Fibroblast of the aortic adventitia (primary cell): ENCODE results near the gene HES4. TPM values are rescaled to one million over a fixed set of nuclear protein-coding genes. Genes with fewer than 3 reads are reported as not detected.
"Not testable (repeated sequence)": the region's sequence is repeated elsewhere in the genome, so short reads cannot be mapped to it uniquely, and the experiment has no call there.

Experiments used
- DNase-seq: peaks from one replicate; pipeline ENCODE4 v3.0.0-alpha.2; 2010; ENCODE audit warnings: low read depth
- H3K4me3 ChIP-seq: 2 replicates; pipeline ENCODE4 v1.5.1; 2011; ENCODE audit warnings: low read depth, mild to moderate bottlenecking, control low read depth, low read length, moderate library complexity
- CTCF ChIP-seq: IDR thresholded peaks from 2 replicates; pipeline ENCODE4 v1.5.1; 2011; ENCODE audit warnings: mild to moderate bottlenecking, low read length, control low read depth, inconsistent platforms; ENCODE audit not compliant: insufficient read depth
- total RNA-seq: library from RNA; depleted of rRNA; stranded (reverse); fragments of >200 nt; gene quantifications from 2 replicates; pipeline ENCODE4 v1.2.3, GENCODE V29; 2012; ENCODE audit warnings: low replicate concordance

Gene HES4
- total RNA-seq, 1 donor, result 0.36 TPM

GRCh38 chr1:1033731-1034438 lies 34.0 kb upstream of the HES4 start:
- no peak overlapping the region for H3K4me3 ChIP-seq
- TF ChIP-seq CTCF, result no peak
- DNase-seq, result no peak

- TF ChIP-seq CTCF, result peak; percentile 66
- DNase-seq, result peak; percentile 39
- H3K4me3 ChIP-seq, result peak overlapping the region; percentile 40
These were observed 33.2 kb upstream of the HES4 start for GRCh38 chr1:1033009-1033587.

- TF ChIP-seq CTCF, result no peak
- DNase-seq, result no peak
- H3K4me3 ChIP-seq, result no peak overlapping the region
These were observed 32.5 kb upstream of the HES4 start for GRCh38 chr1:1032424-1032823.

- TF ChIP-seq CTCF, result no peak
- DNase-seq, result no peak
- H3K4me3 ChIP-seq, result no peak overlapping the region
These were observed 31.9 kb upstream of the HES4 start for GRCh38 chr1:1031659-1032235.

GRCh38 chr1:1030867-1031658 lies 31.2 kb upstream of the HES4 start:
- H3K4me3 ChIP-seq, DNase-seq: not testable (repeated sequence)

GRCh38 chr1:1027791-1028190 lies 27.9 kb upstream of the HES4 start:
- H3K4me3 ChIP-seq, result no peak overlapping the region
- no peak for DNase-seq
- no peak for TF ChIP-seq CTCF
